HG03135 (cell line): ENCODE measurements around the gene MCF2L2.
"Not testable (repeated sequence)": the region's sequence is repeated elsewhere in the genome, so short reads cannot be mapped to it uniquely, and the experiment has no call there.

Source experiments
- ATAC-seq: cut with Tn5 transposase; IDR thresholded peaks from one replicate; pipeline ENCODE4 v1.9.1; 2021; ENCODE audit warnings: mild to moderate bottlenecking, moderate library complexity; ENCODE audit not compliant: unreplicated experiment

Gene MCF2L2, protein sequence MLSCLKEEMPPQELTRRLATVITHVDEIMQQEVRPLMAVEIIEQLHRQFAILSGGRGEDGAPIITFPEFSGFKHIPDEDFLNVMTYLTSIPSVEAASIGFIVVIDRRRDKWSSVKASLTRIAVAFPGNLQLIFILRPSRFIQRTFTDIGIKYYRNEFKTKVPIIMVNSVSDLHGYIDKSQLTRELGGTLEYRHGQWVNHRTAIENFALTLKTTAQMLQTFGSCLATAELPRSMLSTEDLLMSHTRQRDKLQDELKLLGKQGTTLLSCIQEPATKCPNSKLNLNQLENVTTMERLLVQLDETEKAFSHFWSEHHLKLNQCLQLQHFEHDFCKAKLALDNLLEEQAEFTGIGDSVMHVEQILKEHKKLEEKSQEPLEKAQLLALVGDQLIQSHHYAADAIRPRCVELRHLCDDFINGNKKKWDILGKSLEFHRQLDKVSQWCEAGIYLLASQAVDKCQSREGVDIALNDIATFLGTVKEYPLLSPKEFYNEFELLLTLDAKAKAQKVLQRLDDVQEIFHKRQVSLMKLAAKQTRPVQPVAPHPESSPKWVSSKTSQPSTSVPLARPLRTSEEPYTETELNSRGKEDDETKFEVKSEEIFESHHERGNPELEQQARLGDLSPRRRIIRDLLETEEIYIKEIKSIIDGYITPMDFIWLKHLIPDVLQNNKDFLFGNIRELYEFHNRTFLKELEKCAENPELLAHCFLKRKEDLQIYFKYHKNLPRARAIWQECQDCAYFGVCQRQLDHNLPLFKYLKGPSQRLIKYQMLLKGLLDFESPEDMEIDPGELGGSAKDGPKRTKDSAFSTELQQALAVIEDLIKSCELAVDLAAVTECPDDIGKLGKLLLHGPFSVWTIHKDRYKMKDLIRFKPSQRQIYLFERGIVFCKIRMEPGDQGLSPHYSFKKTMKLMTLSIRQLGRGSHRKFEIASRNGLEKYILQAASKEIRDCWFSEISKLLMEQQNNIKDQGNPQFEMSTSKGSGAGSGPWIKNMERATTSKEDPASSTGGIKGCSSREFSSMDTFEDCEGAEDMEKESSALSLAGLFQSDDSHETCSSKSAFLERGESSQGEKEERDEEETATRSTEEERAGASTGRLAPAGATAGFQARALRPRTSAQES

DNA sequence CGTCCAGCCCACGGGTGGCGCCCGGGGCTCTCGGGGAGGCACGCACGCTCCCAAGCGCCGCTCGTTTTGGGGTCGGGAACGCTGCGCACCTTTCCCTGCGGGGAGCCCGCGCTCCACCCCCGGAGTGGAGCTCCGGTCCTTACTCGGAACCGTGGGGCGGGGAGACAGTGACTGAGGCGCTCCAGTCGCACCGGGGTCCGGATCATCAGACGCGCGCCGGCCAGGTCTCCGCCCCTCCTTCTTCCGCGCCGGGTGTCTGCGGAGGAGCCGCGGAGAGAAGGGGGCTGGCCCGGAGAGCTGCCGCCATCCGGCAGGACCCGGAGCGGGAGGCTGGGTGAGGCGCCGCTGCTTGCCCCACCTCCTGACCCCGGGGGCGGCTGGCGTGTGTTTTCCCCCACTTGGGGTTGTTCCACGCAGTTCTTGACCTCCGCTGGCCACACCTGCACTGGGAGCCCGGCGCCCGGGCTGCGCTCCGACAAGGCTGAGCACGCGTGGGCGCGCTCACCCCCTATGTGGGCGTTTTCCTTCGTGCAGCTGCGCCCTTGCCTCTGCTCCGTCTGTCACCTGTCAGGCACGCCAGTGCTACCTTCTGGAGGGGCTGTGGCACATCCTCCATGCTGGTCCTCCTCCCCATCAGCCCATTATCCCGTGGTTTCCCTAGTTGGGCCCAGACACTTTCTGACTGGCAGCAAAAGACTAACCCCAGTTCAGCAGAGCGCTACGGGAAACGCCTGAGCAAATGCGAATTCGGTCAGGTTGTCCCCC is at the start of gene MCF2L2:
TSS of gene MCF2L2 (minus strand) at position 173 of the 765 bp plus-strand sequence. CDS start 642 bp downstream, outside the sequence.
- peak; percentile 72 for ATAC-seq

DNA sequence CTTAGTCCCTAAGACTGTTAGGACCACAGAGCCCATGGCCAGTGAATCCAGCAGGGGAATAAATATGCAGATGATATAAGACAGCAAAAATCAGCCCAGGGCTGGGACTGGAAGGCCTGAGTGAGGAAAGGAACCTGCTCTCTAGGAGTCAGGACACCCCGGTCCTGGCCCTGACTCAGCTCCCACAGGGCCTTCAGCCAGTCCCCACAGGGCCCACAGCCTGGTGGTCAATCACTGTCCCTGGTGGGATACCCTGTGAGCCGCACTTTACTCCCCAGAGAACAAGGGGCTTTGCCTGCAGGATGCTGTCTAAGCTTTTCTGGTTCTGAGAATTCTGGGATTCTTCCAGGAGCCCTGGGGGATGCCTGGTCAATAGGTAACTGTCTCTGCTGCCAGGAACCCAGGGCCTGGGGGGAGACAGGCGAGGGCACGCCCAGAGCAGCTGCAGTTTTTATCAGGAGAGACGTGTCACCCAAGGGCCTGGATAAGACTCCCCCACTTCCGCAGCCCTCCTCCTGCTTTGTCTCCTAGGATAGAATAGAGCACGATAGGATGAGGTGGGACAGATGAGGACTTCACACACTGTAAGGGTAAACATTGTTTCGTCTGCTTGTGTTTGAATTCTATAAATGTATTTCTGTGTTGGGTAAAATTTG is 49.5 kb upstream of the MCF2L2 start:
- no peak for ATAC-seq

DNA sequence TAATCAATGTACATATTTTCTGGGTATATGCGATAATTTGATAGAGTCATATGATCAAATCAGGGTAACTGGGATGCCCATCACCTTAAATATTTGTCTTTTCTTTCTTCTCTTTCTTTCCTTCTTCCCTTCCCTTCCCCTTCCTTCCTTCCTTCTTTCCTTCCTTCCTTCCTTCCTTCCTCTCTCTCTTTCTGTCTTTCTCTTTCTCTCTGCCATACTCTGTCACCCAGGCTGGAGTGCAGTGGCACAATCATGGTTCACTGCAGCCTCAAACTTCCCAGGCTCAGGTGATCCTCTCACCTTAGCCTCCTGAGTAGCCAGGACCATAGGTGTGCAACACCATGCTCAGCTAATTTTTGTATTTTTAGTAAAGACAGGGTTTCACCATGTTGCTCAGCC is 47.3 kb upstream of the MCF2L2 start:
- not testable (repeated sequence) for ATAC-seq

DNA sequence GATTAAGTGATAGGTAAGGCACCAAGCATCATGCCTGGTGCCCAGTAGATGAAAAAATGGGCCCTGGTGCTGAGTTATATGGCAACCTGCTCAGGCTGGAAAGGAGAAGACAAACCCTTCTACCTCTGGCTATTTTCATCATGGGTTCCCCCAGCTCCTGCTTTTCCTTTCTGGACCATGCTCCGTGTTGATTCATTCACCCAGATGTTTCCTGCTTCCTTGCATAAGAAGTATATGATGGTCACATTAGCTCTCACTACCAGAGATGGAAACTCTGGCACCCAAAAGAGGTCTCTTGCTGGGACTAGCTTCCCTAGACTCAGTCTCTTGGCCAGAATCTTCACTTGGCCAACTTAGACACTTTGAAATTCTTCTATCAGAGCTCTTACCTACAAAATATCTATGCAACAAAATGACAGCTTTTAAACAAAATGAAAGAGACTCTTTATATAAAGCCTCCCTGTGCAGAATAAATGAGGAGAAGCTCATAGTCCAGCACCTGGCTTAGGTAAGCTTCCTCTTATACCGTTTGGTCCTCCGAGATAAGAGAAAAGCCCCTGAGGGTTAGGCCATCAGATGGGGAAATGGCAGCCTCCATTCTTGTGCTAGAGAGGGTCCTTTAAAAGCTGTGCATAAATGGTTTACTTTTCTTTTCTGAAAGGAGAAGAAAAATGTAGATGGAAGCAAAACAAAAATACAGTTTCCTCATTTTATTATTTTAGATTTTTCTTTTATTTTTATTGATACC is 46.8 kb upstream of the MCF2L2 start:
- no peak for ATAC-seq

DNA sequence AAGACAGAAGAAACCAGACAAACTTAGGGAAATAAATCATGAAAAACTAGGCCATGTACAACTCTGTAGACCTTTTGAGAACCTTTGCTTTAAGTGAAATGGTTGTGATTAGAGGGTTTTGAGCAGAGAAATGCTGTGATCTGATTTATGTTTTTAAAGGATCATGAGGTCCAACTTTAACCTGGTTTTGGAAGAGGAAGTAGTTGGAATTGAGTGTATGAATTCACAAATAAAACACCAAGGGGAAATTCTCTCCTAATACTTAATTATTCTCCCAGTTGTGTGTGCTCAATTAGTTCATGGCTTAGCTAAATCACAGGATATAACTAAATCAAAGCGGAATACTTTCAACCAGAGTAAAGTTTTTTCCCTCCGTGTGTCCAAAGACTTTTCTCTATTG is 45.5 kb upstream of the MCF2L2 start:
- no peak for ATAC-seq

DNA sequence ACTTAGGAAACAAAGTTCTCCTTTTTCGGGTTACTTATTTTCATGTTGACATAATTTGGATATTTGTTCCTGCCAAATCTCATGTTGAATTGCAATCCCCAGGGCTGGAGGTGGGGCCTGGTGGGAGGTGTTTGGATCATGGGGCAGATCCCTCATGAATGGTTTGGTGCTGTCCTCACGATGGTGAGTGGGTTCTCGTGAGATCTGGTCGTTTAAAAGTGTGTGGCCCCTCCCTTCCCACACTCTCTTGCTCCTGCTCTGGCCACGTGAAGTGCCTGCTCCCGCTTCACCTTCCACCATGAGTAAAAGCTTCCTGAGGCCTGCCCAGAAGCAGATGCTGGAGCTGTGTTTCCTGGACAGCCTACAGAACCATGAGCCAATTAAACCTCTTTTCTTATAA is 43.7 kb upstream of the MCF2L2 start:
- no peak for ATAC-seq

DNA sequence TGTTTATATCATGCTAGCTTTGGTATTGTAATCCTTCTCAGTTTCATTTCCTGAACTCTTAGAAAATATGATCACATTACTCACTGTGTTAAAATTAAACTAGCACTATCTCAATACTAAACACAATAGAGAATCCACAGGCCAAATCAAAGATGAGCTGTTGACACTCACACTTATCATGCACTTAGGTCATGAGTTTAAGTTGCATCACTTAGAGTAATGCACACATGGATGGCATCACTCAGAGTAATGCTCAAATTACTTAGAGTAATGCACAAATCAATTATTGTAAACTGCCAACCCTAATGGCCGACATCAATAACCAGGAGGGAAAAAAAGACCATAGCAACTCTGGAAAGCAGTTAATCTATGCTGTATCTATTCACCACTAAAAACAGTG is 40.0 kb upstream of the MCF2L2 start:
- no peak for ATAC-seq

DNA sequence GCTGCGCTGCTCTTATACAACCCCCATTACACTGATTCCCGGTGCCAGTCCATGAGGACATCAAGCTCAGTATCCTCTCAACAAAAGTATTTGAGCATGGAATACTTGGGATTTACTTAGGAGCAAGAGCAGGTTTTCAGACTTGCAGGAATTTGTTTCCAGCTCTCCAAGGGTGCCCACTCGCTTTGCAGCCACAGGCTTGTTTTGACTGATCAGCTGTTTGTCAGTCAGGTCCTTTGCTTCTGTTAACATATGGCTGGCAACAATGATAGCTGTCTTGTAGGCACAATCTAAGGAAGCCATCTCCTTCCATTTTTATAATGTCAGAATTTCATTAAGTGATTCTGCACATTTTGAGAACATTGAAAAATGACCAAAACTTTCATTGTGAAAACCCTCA is 38.2 kb upstream of the MCF2L2 start:
- no peak for ATAC-seq

DNA sequence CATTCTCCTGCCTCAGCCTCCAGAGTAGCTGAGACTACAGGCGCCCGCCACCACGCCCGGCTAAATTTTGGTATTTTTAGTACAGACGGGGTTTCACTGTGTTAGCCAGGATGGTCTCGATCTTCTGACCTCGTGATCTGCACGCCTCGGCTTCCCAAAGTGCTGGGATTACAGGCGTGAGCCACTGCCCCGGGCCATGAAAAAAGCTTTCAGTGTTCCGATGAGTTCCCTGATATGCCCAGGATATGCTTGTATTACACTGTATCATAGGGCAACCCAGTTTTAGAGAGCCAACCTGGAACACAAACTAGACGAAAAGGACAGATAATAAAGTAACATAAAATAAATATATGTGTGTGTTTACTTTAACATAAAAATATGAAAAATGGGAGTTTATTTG is 37.3 kb upstream of the MCF2L2 start:
- not testable (repeated sequence) for ATAC-seq

DNA sequence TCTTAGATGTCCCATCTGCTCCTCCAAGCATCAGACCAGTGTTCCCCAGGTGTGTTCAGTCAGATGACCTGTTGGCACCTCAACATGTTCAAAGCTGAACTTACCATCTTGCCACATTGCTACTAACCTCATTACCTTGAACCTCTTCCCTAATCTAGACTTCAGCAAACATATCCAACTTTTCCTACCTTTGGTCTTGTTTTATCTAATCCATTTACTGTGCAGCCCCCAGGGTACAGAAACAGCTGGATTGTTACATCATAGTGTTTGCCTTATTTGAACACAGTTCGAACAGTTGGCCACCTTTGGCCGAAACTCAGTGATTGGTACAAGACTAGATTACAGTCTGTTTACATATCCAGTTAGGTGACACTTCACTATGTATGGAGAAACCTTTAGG is 36.1 kb upstream of the MCF2L2 start:
- no peak for ATAC-seq

DNA sequence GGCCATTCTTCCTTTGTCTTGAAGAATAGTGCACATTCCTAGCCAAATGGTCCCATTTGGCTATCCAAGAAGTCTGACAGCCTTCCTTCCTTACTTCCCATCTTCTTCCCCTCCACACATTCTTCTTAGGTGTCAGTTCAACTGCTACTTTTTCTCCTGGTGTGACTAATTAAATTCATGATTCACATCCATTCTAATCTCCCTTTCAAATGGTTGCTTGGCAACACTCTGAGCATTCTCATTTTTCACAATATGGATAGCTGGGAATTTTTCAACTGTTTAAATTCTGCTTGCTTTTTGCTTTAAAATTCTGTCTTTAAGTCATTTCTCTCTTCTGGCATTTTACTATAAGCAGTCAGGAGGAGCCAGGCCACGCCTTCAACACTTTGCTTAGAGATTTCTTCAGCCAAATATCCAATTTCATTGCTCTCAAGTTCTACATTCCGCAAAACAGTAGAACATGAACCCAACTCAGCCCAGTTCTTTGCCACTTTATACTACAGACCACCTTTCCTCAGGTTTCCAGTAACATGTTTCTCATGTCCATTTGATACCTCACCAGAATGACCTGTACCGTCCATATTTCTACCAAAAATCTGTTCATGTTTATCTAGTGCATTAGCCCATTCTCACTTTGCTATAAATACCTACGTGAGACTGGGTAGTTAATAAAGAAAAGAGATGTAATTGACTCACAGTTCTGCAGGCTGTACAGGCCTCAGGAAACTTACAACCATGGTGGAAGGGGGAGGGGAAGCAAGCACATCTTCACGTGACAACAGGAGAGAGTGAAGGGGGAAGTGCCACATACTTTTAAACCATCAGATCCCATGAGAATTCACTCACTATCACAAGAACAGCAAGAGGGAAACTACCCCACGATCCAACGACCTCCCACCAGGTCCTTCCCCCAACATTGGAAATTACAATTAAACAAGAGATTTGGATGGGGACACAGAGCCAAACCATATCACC is 31.9 kb upstream of the MCF2L2 start:
- no peak for ATAC-seq

DNA sequence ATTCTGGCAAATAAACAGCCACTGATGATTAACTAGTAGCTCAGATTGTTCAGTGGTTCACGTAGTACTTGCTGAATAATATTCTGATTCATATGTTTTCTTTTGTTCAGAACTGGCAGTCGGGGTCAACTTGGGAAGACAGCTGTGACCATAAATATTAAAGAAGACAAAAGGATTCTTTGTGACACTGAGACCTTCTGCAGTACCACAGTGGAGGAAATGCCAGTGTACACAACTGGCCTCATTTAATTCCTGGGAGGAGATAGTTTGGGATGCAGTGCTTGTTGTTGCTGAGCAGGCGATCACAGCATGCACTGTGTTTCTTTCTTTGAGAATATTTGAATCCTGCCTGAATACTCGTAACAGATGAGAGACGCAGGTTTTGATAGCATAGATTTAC is 26.7 kb upstream of the MCF2L2 start:
- no peak for ATAC-seq

DNA sequence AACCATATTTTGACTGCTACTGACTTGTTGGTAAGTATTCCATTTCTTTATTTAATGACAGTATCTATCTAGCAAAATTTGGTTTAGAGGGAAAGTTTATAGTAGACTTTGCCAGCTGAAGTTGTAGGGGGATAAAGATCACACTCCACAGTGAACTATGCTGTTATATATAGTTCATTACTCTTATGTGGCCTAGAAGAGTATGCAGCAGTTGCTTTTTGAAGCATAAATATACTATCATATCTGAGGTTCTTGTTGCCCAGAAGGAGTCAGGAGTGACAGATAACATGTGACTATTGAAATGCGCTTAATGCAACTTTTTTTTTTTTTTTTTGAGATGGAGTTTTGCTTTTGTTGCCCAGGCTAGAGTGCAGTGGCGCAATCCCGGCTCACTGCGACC is 25.6 kb upstream of the MCF2L2 start:
- ATAC-seq: no peak

DNA sequence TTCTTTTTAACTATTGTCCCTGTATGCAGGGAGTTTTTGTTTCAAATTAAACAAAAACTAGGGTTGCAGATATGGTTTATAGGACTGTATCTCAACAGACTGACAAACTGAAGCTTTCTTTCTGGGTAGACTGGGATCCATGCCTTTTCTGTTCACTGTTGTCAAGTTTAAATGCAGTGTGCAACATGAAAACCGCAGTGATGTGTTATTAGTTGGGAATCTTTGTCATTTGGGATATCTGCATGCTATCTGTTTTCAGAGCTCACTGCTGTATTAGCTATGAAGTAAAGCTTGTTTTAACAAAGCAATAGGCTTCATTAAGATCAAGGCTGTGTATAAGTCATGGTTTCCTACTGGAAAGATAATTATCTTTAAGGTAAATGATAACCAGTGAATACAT is 21.4 kb upstream of the MCF2L2 start:
- no peak for ATAC-seq

DNA sequence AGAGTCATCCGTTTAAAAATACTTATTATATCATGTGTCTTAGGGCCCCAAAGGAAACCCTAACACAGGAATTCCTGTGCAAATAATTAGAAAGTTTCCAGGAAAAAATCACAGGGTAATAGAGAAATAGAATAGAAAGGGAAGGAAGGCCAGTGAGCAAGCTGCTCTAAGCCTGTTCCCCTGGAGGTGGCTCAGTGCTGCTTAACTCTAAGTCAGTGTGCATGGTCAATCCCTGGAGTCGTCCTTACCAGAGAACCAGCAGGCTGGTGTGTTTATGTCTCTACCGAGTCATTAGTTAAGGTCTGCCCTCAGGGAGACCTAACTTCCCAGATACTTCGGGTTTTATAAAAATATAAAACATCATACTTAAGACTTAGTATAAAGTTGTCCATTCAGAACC is 21.0 kb upstream of the MCF2L2 start:
- no peak for ATAC-seq

DNA sequence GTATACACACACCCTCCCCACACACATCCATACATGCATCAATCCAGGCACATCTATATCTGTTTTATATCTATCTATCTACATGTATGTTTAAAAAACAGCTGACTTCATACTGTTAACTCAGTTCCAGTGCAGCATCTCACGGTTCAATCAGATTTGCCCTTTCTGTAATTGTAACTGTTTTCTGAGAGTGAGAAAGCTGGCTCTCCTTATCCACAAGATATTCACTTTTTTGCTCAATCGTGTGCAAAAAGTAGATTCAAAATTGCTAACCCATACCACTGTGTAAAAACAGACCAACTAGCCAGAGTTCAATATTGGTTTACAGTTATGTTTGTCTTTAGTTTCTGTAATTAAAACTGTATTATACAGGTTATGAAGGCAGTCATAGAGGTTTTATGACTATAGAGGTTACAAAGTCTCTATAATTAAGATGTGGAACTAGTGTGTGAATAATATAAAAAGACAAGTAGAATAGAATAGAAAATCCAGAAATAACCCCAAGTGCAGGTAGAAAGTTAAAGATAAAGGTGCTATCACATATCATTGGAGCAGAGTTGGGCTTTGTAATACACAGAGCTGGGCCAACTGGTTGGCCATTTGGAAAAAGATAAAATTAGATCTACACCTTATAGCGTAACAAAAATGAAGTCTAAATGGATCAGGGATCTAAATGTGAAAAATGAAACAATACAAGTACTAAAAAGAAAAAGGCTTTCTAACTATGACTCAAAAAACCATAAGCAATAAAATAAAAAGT is 20.1 kb upstream of the MCF2L2 start:
- no peak for ATAC-seq

DNA sequence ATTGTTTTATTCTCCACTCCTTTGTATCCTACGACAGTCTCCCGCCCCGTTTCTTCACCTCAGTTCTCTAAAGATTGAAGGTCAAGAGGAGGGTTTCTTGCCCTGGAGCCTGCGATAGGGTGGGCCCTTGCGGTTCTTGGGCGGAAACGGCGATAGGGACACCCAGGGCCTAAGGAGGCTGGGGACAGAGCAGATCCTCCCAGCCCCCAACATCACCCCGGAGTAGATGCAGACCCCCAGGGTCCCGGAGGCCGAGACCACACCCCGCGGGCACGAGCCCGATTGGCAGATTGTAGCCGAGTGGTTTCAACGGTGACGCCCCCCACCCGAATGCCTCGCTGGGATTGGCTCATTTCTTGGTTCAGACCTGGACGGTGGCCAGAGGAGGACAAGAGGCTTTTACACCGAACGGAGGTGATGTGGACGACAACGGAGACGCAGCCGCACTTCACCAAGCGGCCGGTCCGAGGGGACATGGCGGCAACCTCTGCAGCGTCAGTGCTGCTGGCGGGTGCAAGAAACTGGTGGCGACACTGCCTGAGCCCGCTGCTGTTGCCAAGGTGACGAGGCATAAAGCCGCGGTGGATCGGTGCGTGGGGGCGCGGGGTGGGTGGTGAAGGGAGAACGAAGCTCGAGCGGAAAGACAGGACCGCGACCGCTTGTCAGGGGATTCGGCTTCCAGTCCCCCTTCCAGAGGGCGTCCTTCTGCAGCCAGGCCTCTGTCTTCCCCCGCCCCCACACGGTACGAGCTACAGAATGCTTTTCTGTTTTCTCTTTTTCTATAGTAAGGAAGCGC is 19.0 kb upstream of the MCF2L2 start:
- peak; percentile 83 for ATAC-seq
